ENCODE data around the gene MT1A. TPM values are rescaled to one million over a fixed set of nuclear protein-coding genes. Genes with fewer than 3 reads are reported as not detected.

The MT1A gene
- total and polyA plus RNA-seq, 2 of the 8 experiments (the other 6 are each of a cell fraction or from before 2014, with no cell fraction given): not detected

DNA sequence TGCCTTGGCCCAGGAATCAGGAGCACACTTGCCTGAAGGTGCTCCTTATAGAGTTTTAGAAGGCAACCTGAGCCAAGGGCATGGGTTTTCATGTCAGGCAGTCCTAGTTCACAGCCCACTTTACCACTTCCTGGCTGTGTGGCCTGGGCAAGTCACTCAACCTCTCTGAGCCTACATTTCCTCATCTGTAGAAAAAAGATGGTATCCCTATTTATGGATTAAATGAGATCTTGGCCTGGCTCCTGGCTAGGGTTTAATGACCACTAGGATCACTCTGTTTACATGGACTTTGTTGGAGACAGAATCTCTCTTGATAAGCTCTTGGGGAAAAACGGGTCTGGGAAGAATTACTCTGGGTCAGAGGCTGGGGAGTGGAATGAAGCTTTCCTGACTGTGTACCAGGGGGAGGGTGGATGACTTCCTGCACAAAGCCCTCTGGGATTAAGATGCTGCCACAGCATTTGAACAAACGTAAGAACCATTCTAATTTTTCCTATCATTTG is 27.8 kb upstream of the MT1A start:
- Histone ChIP-seq H2BK120ac (replicated peaks; ENCODE audit: low read depth, low read length) (no peak overlapping the region), H4K91ac (replicated peaks; ENCODE audit: insufficient read length, low read length) (no peak overlapping the region), H2BK12ac (ENCODE audit: low read depth, low read length) (no peak overlapping the region; the same call in 1 of the 2 replicates), H3K4me3 (ENCODE audit: extremely low read depth in 1 of 4, insufficient read depth in 2 of 4, low read depth in 3 of 4, low read length in 4 of 4) (no peak overlapping the region), H4K20me1 (replicated peaks in 1 of 2; ENCODE audit: control insufficient read depth in 1 of 2, insufficient read depth in 2 of 2, low read length in 2 of 2) (peaks cover 0 to 2% of the 10 kb centered on the region in 2 experiments), H3K9me3 (ENCODE audit: insufficient read depth in 2 of 2, low read depth in 1 of 2, low read length in 1 of 2) (no peaks in the 10 kb centered on the region), H3K56ac (replicated peaks; ENCODE audit: insufficient read length, low read depth, low read length) (no peak overlapping the region), H3K18ac (ENCODE audit: extremely low read depth, low read length) (no peak overlapping the region), H2BK15ac (ENCODE audit: low read length) (peak overlapping the region; percentile 24; the same call in 1 of the 2 replicates), H3K9ac (replicated peaks in 1 of 4; ENCODE audit: extremely low read depth in 1 of 4, low read depth in 3 of 4, low read length in 3 of 4) (no peak overlapping the region), H2AFZ (ENCODE audit: low read length) (no peak overlapping the region), H4K8ac (ENCODE audit: extremely low read depth, insufficient read depth, low read length) (no peak overlapping the region), H2AK5ac (ENCODE audit: low read depth, low read length) (no peak overlapping the region), H3K27ac (ENCODE audit: low read depth, low read length) (no peak overlapping the region), H3K79me2 (ENCODE audit: control insufficient read depth in 1 of 2, insufficient read depth in 2 of 2, low read length in 2 of 2) (no peaks in the 10 kb centered on the region), H3K4ac (replicated peaks; ENCODE audit: insufficient read length, low read depth, low read length) (no peak overlapping the region), H3K79me1 (ENCODE audit: low read depth, low read length) (no peaks in the 10 kb centered on the region), H2BK20ac (ENCODE audit: low read length) (no peak overlapping the region), H3K14ac (ENCODE audit: insufficient read length) (no peak overlapping the region), H3K36me3 (ENCODE audit: control insufficient read depth in 2 of 4, insufficient read depth in 4 of 4, low read length in 3 of 4) (no peaks in the 10 kb centered on the region), H2BK5ac (ENCODE audit: low read depth, low read length) (no peak overlapping the region), H3K23ac (ENCODE audit: insufficient read length) (no peak overlapping the region), H3K4me2 (ENCODE audit: insufficient read depth in 1 of 2, low read depth in 2 of 2, low read length in 2 of 2) (peak overlapping the region in 1 of 2 experiments; percentile 77; a peak in 1 of 4 replicates), H3K27me3 (replicated peaks in 1 of 4; ENCODE audit: control insufficient read depth in 3 of 4, extremely low read depth in 1 of 4, insufficient read depth in 3 of 4, low read length in 3 of 4) (peaks cover 27 to 74% (median 60%) of the 10 kb centered on the region in 4 experiments), H3K23me2 (ENCODE audit: low read depth, low read length) (peaks cover 11% of the 10 kb centered on the region; the same call in 1 of the 2 replicates), H3K4me1 (replicated peaks in 1 of 4; ENCODE audit: control insufficient read depth in 3 of 4, insufficient read depth in 4 of 4, low read length in 3 of 4) (peaks cover 7 to 21% (median 10%) of the 10 kb centered on the region in 4 experiments), H4K5ac (ENCODE audit: insufficient read length, low read depth, low read length) (no peak overlapping the region)
- TF ChIP-seq KDM1A (IDR thresholded peaks at IDR 0.05; ENCODE audit: borderline replicate concordance, low read length): 0 out of 2 replicates have a peak, but pooled peaks have one; percentile 20
- TF ChIP-seq SUZ12 (IDR thresholded peaks at IDR 0.05; ENCODE audit: low read length): 0 out of 2 replicates have a peak, but pooled peaks have one; percentile 10
- TF ChIP-seq EGR1 (IDR thresholded peaks at IDR 0.05; ENCODE audit: borderline replicate concordance, low read depth, low read length): no peak
- DNase-seq (ENCODE audit: low read depth in 1 of 2, low spot score in 2 of 2) (no peak), FAIRE-seq (no peak)
- ChIA-PET POLR2A (ENCODE audit: partially characterized antibody) (interaction anchor here (1.2 to 8.0 kb wide), 3 partner anchors 10 to 18 kb away, joined by 4 to 66 read pairs (median 4); partner anchors contain the start of gene MT1E), CTCF (ENCODE audit: partially characterized antibody) (interaction anchor here (1.0 to 2.0 kb wide), 3 partner anchors 10 to 52 kb away, joined by 3 to 5 read pairs (median 3); partner anchors contain the start of gene MT1E)
- WGBS, 2 experiments (ENCODE audit: extremely low coverage in 1 of 2, insufficient coverage in 1 of 2, insufficient read length in 1 of 2, insufficient replicate concordance in 2 of 2, low coverage in 1 of 2, low lambda C conversion rate in 2 of 2, missing lambda C conversion rate in 1 of 2): 68% methylated on average over 2 of the region's 2 CpGs; no CpG with 5 or more reads in 1 of the 2 experiments

Measured in H1 (cell line).